Stimulated activated CD8-positive, alpha-beta memory T cell treated with anti-CD3 and anti-CD28 coated beads, Interleukin-7, amount 100 ng/mL, for 48 hours (primary cell): ENCODE results near the gene KLHL1.

Experiments
- DNase-seq, 2 donors: peaks; one replicate each; pipeline ENCODE4 v3.0.0-alpha.2; 2020; ENCODE audit warnings: low read depth in 1 of 2; ENCODE audit errors: extremely low read depth in 1 of 2

KLHL1 gene

GRCh38 chr13:70022646-70023045 is 85.6 kb downstream of the KLHL1 start:
- DNase-seq, result no peak

GRCh38 chr13:70016116-70016515 is 92.1 kb downstream of the KLHL1 start:
- no peak for DNase-seq

GRCh38 chr13:70014337-70014736 is 93.9 kb downstream of the KLHL1 start:
- DNase-seq, result no peak

GRCh38 chr13:69999875-70000274 is 108.4 kb downstream of the KLHL1 start:
- no peak for DNase-seq

- DNase-seq, result no peak
These were observed 111.2 kb downstream of the KLHL1 start for GRCh38 chr13:69997061-69997460.

- no peak for DNase-seq
These were observed 127.5 kb downstream of the KLHL1 start for GRCh38 chr13:69980799-69981198.

- DNase-seq, result no peak
These were observed 132.8 kb downstream of the KLHL1 start for GRCh38 chr13:69975496-69975895.

GRCh38 chr13:69970520-69970919 is 137.7 kb downstream of the KLHL1 start:
- DNase-seq, result no peak

GRCh38 chr13:69959046-69959445 is 149.2 kb downstream of the KLHL1 start:
- DNase-seq, result no peak

GRCh38 chr13:69956839-69957238 is 151.4 kb downstream of the KLHL1 start:
- DNase-seq, result no peak

- no peak for DNase-seq
These were observed 151.9 kb downstream of the KLHL1 start for GRCh38 chr13:69956349-69956748.

GRCh38 chr13:69955271-69955670 is 153.0 kb downstream of the KLHL1 start:
- no peak for DNase-seq

- no peak for DNase-seq
These were observed 156.8 kb downstream of the KLHL1 start for GRCh38 chr13:69951412-69951811.

GRCh38 chr13:69950160-69950559 is 158.1 kb downstream of the KLHL1 start:
- DNase-seq, result no peak

GRCh38 chr13:69948016-69948415 is 160.2 kb downstream of the KLHL1 start:
- no peak for DNase-seq

- DNase-seq, result no peak
These were observed 160.7 kb downstream of the KLHL1 start for GRCh38 chr13:69947582-69947981.

GRCh38 chr13:69946511-69946910 is 161.7 kb downstream of the KLHL1 start:
- DNase-seq, result no peak

- no peak for DNase-seq
These were observed 173.2 kb downstream of the KLHL1 start for GRCh38 chr13:69935043-69935442.

GRCh38 chr13:69928262-69928661 is 180.0 kb downstream of the KLHL1 start:
- DNase-seq, result no peak

- no peak for DNase-seq
These were observed 187.1 kb downstream of the KLHL1 start for GRCh38 chr13:69921156-69921555.

GRCh38 chr13:69912630-69913029 is 195.6 kb downstream of the KLHL1 start:
- DNase-seq, result no peak

GRCh38 chr13:69910800-69911199 is 197.5 kb downstream of the KLHL1 start:
- DNase-seq, result no peak

- no peak for DNase-seq
These were observed 203.5 kb downstream of the KLHL1 start for GRCh38 chr13:69904784-69905183.

- no peak for DNase-seq
These were observed 205.2 kb downstream of the KLHL1 start for GRCh38 chr13:69903081-69903480.
